Epidermal melanocyte (primary cell): ENCODE data around the gene TMEM63B.

ENCODE experiments used
- DNase-seq: peaks from one replicate; pipeline ENCODE4 v3.0.0; 2011; ENCODE audit warnings: low spot score; ENCODE audit not compliant: insufficient read length

TMEM63B gene

GRCh38 chr6:44117397-44118128 lies 9.8 kb upstream of the TMEM63B start:
- DNase-seq: no peak

- DNase-seq: no peak
These were observed 7.6 kb upstream of the TMEM63B start for GRCh38 chr6:44119704-44120262.

GRCh38 chr6:44120692-44121443 lies 6.5 kb upstream of the TMEM63B start:
- no peak for DNase-seq

GRCh38 chr6:44122801-44123200 lies 4.6 kb upstream of the TMEM63B start:
- DNase-seq: no peak

GRCh38 chr6:44123544-44123943 lies 3.8 kb upstream of the TMEM63B start:
- DNase-seq: no peak

- peak; percentile 52 for DNase-seq
These were observed 819 bp upstream of the TMEM63B start for GRCh38 chr6:44126320-44127149.

- DNase-seq: peak; percentile 46
These were observed 915 bp downstream of the TMEM63B start for GRCh38 chr6:44128020-44128917.

- no peak for DNase-seq
These were observed 2.5 kb downstream of the TMEM63B start for GRCh38 chr6:44129841-44130322.

- DNase-seq: no peak
These were observed 4.5 kb downstream of the TMEM63B start for GRCh38 chr6:44131892-44132291.

GRCh38 chr6:44132476-44132875 lies 5.1 kb downstream of the TMEM63B start:
- DNase-seq: no peak

GRCh38 chr6:44133003-44133931 lies 5.9 kb downstream of the TMEM63B start:
- peak; percentile 90 for DNase-seq

GRCh38 chr6:44133981-44134711 lies 6.8 kb downstream of the TMEM63B start:
- no peak for DNase-seq

- no peak for DNase-seq
These were observed 7.9 kb downstream of the TMEM63B start for GRCh38 chr6:44135173-44135758.

- no peak for DNase-seq
These were observed 8.5 kb downstream of the TMEM63B start for GRCh38 chr6:44135875-44136274.

- DNase-seq: no peak
These were observed 11.5 kb downstream of the TMEM63B start for GRCh38 chr6:44138717-44139350.

GRCh38 chr6:44139351-44139743 lies 12.0 kb downstream of the TMEM63B start:
- no peak for DNase-seq

GRCh38 chr6:44142835-44143234 lies 15.5 kb downstream of the TMEM63B start:
- no peak for DNase-seq

- DNase-seq: no peak
These were observed 16.4 kb downstream of the TMEM63B start for GRCh38 chr6:44143731-44144130.
